Stimulated activated CD8-positive, alpha-beta memory T cell treated with anti-CD3 and anti-CD28 coated beads, Interleukin-7, amount 100 ng/mL, for 24 hours (primary cell): ENCODE data around the gene RTN4R.
"Not testable (repeated sequence)": the region's sequence is repeated elsewhere in the genome, so short reads cannot be mapped to it uniquely, and the experiment has no call there.

Experiments
- DNase-seq: peaks from one replicate; pipeline ENCODE4 v3.0.0-alpha.2; 2020; ENCODE audit warnings: low read depth

RTN4R gene

DNA sequence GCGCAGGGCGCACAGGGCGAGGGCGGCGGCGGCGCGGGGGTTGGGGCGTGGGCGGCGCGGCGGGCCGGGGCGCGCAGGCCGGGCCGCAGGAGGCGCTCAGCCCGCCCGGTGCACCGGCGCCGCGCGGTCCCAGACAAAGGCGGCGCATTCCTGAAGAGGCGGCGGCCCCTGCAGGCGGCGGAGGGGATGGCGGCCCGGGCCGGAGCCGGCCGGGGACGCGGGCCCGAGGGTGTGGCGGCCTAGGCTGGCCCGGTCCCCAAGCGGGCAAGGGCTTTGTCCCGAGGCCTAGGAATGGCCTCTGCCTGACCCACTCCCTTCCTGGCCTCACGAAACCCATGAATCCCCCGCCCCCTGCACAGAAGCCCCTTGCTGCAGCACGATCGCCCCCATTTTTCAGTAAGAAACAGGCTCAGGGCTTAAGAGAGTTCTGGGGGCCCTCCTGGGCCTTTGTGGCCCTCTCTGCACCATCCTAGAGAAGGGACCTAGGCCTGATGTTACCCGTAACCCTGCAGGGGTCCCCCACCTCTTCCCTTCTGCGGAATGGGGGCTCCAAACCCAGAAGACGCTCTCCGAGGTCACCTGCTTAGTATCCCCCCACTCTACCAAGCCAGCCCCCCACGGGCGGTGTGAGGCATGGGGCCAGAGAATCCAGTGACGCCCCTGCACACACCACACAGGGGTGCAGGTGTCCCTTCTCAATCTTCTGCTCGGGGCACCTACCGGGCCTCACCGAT is at the start of gene RTN4R:
Gene RTN4R, minus strand, starts transcription at position 40 of the 734 bp plus-strand sequence. CDS start 226 bp downstream, outside the sequence.
- no peak for DNase-seq

DNA sequence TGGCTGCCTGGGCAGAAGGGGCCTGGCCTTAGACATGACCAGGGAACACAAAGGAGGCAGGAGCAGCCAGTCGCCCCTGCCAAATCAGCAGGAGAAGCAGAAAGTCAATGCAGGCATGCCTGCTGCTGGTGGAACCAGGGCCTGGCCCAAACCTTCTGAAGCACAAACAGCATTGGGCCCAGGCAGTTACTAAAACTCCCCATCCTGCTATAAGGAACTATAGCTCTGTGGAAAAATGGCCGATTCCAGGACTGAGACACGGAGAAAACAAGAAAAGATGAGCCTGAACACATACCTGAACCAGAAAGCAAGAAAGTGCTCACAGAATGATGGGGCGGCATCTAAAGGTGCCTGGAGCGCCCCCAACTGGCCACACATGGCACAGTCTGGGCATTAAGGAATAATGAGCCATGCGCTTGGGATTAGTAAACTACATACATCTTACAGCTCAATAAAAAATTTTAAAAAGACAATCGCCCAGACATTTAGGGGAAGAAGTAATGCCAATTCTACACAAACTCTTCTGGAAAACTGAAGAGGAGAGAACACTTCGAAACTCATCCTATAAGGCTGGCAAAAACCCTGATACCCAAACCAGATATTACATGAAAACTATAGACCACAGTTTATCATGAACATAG is 49.4 kb upstream of the RTN4R start:
- DNase-seq = not testable (repeated sequence)

DNA sequence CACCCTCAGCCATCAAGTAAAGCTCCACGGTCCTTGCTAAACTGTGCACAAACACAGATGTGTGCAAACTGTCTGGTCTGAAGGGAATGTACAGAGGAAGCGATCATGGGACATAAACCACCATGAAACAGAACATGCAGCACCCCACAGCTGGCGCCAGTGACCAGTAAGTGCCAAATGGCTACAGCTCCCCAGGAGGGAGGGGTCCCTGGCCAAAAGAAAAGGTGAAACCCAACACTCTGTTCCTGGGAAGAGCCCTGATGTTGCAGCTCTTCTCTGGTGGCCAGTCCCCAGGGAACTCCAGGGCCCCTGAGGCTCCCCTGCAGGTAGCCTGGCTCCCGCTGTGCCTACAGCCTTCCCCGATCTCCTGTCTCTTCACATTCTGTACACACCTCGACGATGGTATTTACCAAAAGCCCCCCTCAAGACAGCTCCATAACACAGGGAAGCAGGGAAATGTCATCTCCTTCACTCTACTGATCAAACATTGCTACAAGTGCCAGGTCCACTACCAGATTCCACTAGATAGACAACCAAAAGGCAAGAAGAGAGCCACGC is 48.8 kb upstream of the RTN4R start:
- DNase-seq = no peak

DNA sequence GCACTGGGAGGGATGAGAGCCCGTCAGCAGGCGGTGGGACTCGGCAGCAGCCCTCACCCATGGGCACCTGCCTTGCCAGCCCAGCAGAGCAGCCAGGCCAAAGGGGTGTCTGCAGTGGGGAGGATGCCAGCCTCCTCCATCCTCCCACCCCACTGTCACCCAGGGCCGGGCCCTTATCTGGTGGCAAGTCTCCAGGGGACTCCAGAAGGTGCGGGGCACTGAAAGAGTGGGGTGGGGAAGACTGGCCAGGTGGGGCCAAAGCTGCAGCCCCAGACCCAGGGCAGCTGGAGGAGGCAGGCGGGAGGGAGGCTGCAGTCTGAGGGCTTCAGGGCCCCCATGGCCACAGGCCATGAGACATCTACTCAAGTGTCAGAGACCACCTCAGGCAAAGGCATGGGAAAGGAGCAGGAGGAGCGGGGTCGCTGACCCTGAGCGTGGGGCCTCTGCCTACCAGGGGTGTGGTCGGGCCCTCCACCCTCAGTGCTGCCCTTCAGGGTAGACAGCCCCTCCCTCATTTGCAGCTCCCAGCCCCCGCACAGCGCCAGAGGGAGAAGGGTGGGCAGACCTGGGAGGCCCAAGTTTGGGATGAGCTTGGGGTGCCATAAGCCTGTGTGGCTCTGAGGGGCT is 48.2 kb upstream of the RTN4R start:
- DNase-seq = no peak

DNA sequence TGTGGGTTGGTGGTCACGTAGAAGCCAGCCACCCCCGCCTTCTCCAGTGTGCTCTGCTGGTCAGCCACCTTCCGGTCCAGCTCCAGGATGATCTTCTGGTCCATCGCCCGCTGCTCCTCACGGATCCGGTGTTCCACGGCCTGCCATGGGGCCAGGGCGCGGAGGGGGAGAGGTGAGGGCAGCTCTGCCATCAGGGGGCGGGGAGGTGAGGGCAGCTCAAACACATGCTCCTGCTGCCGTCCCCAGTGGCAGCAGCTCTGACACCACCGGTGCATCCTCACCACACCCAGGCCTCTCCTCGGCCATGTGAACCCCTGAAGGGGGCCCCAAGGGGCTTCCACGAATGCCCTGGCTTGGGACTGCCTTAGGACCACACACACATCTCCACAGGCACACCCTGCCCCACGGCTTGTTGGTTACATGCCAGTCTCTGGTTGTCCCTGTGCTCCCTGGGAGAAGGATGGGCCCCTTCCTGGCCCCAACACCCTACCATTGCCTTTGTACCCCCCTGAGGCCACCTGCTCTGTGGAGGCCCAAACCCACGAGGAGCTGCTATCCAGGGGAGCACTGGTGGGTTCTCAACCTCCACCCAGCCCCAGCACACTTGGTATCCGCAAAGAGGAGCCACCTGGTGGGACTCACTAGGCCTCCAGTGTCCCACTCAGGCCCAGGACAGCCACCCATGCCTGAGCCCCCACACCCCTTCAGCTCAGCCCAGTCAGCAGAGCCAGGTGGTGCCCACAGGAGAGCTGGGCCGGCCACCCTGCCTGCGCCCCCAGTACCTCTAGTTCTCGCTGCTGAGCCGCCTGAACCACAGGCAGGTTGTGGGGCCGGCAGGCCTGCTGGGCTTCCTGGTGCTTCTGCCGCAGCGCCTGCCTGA is 47.5 kb upstream of the RTN4R start:
- no peak for DNase-seq

DNA sequence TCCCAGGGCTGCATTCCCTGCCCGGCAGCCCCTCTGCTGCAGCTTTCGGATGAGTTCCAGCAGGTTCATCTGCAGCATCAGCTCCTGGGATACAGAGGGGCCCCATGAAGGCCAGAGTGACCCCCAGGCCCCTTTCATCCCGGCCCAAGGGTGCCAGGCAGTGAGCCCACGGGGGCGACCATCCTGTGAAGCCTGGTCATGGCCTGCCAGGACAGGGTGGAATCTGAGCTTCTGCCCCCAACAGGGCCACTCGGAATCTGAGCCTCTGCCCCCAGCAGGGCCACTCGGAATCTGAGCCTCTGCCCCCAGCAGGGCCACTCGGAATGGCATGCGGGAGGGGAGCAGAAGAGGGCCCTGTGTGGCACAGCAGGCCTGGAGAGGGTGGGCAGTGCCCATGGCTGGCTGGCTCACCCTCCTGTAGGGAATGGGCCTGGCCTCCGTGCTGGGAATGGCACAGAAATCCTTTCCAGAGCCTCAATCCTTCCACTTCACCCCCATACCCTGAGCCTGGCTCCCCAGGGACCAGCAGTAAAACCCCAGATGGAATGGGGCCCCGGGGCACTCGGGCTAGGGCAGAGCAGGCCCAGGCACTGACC is 46.7 kb upstream of the RTN4R start:
- not testable (repeated sequence) for DNase-seq

DNA sequence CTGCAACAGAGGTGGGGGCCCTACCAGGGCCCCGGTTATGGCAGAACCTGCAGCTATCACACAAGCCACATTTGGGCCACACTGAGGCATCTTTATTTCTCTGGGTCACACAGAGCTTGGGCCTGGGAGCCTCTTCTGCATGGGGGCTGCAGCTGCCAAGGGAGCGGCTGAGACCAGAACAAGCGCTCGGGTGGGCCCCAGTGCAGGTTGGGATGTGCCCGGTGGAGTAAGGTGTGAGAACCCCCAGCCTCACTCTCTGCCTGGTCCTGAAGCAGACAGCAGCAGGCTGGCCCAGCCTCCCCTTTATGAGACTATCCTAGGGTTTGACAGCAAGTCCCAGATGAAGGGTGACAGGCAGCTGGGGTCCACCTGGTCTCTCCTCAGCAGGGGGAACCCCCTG is 46.1 kb upstream of the RTN4R start:
- DNase-seq = not testable (repeated sequence)

DNA sequence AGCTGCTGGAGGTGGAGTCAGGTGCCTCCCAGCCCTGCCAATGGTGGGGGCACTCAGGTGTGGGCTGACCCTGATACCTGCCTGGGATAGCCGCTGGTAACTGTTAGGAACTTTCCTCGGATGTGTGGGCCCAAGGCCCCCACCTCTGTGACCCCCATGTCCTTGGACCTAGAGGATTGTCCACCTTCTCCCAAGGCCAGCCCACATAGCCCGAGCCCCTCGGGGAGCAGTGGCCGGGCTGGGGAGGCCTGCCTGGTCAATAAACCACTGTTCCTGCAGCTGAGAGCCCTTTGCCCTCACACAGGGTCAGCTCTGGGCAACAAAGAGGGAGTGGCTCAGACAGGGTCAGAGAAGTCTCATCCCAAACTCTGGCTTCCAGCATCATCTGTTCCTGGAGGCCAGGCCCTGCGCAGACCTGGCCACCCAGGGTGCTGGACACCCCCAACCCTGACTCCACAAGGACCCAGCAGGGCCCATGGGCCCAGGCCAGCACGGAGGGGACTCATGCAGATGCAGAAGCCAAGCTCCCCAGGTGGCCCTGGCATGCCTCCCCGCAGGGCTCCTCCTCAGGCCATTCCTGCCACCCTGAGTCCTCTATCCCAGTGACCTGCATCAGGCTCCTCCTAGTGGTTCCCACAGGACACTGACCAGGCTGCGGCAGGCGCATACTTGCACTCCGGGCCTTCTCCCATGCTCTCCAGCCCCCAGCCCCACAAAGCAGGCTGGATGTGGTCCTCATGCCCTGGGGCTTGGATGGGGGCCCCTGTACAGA is 45.4 kb upstream of the RTN4R start:
- DNase-seq = not testable (repeated sequence)

DNA sequence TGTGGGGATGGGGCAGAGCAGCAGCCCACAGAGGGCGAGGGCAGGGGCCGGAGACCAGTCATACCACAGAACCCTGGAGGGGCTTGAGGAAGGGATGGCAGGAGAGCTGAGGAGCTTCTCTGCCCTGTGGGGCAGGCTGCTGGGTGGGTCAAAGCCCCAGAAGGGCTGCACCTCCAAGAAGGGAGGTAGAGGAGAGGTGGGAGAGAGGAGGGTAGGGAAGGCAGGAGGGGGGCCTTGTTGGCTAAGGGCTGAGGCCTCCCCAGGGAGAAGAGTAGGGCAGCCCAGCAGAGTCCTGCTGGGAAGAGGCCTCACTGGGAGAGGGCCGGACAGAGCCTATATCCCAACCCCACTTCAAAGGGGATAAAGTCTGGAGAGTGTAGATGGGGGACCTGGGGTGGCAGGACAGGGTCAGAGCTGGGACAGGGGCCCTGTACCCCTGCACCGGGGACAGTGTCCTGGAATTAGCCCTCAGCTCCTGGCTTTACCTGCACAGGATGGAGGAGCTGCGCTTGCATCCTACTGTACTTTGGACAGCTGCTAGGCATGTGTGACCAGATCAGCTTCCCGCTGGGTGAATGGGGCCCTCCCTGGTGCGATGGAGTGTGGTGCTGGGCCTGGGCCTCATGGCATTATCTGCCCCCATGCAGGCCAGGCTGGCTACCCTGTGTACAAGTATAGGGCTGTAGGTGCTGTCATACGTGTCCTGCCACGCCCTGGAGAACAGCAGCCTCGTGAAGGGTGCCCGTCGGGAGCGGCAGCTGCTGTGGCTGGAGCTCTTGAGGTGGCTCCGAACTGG is 44.5 kb upstream of the RTN4R start:
- no peak for DNase-seq

DNA sequence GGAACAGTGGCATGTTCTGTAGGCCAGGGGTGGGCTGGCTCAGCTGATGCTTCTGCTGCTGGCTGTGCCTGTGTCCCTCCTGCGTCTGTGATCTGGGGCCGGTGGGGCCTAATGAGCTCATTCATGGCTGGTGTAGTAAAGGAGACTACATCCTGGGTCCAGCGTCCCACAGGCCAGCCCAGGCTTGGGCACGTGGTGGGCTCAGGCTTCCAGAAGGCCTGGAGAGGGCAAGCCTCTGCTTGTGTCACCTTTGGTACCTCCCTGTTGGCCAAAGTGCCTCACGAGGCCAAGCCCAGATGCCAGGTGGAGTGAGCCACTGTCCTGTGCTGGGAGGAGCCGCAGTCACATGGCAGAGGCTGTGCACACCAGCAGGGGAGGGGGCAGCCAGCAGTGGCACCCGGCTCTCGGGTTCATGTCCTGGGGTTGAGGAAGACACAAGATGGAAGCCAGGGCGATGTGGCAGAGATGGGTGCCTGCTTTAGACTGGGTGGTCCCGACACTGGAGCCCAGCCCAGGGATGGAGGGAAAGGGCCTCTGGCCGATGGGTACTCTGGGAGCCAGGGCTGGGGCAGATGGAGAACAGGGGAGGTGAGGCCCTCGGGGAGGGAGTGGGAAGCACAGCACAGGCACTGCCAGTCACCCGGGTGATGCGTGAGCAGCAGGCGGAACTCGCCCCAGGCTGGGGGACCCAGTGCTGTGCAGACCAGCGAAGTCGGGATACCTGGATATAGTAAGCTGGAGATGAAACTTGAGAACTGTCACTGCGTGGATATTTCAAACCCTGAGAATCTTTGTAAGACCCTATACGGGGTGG is 43.3 kb upstream of the RTN4R start:
- not testable (repeated sequence) for DNase-seq

DNA sequence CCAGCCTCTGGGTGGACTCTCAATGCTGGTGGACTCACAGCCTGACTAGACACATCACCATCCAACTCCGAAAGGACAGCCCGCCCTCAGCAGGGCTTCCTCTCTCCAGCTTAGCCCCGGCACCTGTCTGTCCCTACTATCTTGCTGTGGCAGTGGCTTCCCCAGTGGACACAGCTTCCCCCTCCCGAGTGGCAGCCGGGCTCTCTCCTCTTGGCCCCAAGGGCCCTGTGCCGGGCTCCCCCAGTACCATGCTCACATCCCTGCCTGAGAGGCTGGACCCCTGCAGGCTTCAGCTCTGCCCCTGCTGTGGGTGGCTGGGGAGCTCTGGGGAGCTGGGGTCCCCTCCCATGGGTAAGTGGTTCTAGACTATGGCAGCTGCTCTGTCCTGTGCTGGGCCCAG is 42.7 kb upstream of the RTN4R start:
- not testable (repeated sequence) for DNase-seq

DNA sequence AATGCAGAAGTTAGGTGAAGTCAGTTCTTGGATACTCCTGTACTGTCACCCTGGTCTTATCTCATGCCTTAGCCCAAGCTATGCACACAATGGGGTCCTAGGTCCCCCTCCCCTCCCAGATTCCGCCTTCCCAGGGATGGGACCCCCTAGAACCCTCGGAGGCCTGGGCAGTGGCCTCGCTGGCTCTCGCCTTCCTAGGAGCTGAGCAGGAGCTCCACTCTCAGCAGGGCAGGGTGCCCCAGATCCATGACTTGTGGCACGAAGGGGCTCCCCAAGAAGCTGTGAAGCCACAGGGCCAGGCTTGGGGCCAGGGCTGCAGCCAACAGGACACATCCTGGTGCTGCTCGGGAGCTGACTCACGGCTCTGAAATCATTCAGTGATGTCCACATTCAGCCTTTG is 42.1 kb upstream of the RTN4R start:
- DNase-seq = not testable (repeated sequence)

DNA sequence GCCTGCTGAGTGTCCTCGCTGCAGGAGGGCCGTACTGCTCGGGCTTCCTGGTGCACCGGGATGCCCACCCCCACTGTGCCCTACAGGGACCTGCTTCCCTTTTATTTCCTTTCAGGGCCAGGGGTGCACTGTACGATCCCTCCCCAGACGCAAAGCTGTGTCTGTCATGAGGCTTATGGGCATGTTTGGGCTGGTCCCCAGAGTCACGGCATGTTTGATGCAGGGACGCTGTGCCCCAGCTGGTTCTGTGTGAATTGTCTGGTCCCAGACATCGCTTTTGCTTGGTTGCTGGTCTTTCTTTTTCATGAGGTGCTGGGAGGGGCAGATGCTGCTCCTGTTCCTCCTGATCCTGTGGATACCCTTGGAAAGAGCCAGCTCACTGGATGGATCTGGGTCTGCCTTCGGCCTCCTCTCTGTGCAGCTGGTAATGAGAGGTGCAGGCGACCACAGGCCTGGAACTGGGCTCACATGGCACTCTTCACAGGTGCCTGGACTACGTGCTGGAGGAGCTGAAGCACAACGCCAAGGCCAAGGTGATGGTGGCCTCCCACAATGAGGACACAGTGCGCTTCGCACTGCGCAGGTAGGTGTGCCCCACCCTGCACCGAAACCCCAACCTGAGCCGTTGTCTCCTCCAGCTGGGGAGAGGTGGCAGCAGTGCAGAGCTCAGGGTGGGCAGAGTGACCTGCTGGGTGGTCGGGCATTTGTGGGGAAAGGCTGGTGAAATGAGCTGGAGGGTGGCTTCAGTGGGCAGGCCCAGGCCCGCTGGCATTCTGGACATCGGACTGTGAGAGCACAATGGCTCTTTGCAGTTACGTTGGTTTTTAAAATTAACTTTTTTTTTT is 40.9 kb upstream of the RTN4R start:
- DNase-seq = not testable (repeated sequence)

DNA sequence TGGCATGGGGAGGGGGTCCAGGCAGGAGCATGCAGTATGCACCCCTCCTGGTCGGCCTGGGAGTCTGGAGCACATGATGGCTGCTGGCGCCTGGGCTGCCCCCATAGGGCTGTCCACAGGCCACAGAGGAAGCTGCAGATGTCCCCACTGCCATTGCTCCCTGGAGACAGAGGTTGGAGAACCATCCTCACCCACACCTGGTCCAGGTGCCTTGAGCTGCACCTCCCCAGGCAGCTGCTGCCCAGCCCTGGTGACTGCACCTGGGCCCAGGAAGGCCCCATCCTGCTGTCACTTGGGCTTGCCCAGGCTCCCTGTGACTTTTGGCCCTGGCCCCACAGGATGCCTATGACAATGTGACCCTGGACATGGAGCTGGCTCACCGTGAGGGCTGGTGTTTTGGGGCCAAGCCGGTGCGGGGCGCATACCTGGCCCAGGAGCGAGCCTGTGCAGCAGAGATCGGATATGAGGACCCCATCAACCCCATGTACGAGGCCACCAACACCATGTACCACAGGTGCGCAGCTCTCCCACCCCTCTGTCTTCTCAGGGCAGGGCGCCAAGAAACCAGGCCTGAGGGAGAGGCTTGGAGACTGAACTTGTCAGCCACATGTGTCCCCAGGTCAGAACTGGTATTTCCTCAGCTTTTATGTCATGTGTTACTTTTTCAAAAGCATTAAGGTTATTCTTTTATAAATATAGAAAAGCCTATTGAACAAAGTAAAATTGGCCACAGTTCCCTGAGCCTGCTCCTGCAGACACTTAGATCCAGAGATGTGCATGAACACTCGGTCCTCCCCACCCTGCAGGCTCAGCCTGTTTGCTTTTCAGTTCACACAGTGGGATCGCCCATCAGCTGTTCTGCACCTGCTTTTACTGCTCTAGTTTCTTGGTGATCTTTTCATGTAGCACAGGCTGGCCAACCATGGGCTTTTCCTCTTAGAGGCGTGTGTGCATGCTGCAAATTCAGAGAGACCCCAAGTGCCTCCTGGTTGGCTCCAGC is 39.6 kb upstream of the RTN4R start:
- not testable (repeated sequence) for DNase-seq

DNA sequence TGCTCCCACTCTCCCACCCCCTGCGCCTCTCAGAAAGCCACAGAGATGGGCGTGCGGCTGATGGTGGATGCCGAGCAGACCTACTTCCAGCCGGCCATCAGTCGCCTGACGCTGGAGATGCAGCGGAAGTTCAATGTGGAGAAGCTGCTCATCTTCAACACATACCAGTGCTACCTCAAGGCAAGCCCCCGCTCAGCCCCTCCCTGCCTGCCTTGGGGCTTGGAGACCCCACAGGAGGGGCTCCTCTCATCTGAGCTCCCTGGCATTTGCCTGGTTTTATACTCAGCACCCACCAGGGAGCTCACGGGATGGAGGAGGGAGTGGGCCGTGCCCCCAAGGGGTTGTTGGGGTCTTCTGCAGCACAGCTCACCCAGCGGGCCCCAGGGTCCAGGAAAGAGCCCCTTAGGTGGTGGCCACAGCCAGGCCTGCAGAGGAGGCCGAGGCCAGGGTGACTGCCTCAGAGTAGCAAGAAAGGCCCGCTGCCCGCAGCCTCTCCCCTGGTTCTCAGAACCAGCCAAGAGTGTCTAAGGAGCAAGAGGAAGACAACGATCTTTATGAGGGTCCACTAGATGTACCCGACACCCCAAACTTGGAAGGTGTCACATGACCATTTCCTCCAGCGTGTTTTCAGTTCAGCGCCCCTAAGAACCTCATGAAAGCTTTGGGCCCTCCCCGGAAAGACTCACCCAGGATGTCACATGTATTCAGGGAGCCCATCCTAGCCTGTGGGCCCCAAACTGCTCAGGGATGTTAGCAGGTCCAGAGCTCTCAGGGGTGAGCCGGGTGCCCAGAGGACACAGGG is 38.7 kb upstream of the RTN4R start:
- not testable (repeated sequence) for DNase-seq
